NCI-H748 treated with DMSO at 0.1 percent for 48 hours (cell line): ENCODE results near the gene SMCO1.
"Not testable (repeated sequence)": the region's sequence is repeated elsewhere in the genome, so short reads cannot be mapped to it uniquely, and the experiment has no call there.

Experiments
- DNase-seq: peaks from one replicate; lab custom pipeline; 2025; lab: John Stamatoyannopoulos, UW

The SMCO1 gene

DNA sequence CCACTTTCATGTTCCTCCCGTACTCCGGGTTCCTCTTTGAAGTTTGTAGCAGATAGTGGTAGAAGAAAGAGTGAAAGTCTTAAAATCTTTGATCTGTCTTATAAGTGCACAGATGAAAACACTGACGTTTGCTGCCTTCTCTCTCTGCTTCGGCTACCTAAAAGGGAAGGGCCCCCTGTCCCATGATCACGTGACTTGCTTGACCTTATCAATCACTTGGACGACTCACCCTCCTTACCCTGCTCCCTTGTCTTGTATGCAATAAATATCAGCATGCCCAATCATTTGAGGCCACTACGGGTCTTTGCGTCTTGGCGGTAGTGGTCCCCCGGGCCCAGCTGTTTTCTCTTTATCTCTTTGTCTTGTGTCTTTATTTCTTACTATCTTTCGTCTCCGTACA, 6.1 kb upstream of the SMCO1 start:
- not testable (repeated sequence) for DNase-seq

DNA sequence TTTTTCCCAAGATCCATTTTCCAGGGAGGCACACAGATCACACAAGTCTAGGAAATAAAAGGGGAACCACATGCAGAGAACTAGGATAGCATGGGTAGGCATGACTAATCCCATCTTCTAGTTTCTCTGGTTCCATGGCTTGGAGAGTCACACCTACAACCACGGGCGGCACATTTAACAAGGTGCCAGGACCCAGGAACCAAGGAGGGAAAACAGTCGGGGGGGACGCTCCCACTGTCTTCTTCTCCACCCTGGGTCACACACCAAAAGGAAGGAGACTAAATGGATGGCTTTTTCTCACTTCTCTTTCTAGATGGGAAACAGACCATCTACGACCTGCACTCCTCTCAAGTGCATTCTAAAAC, 4.6 kb upstream of the SMCO1 start:
- no peak for DNase-seq

GRCh38 chr3:196518966-196519717, 4.0 kb upstream of the SMCO1 start:
- no peak for DNase-seq

- DNase-seq: no peak
These were observed 2.8 kb upstream of the SMCO1 start for GRCh38 chr3:196517919-196518318.

DNA sequence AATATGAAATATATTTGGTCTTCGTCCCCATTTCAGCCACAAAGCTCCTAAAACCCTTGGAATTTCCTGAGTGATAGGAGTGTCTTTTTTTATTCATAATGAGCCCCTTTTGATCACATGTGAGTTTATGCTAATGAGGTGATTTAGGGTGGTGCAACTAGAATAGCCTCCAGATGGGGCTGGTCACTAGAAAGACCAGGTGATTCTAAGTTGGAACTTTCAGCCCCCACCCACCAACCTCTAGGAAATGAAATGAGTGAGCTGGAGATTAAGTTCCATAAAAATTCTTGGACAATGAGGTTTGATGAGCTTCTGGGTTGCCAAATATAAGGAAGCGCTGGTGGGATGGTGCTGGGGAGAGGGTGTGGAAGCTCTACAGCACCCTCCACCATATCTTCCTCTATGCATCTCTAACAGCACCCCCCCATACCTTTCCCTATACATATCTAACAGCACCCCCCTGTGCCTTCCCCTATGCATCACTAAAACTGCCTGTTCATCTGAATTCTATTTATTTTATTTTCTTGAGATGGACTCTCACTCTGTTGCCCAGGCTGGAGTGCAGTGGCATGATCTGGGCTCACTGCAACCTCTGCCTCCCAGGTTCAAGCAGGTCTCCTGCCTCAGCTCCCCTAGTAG, 2.1 kb upstream of the SMCO1 start:
- DNase-seq: no peak

GRCh38 chr3:196514350-196514716, 813 bp downstream of the SMCO1 start:
- DNase-seq: no peak

DNA sequence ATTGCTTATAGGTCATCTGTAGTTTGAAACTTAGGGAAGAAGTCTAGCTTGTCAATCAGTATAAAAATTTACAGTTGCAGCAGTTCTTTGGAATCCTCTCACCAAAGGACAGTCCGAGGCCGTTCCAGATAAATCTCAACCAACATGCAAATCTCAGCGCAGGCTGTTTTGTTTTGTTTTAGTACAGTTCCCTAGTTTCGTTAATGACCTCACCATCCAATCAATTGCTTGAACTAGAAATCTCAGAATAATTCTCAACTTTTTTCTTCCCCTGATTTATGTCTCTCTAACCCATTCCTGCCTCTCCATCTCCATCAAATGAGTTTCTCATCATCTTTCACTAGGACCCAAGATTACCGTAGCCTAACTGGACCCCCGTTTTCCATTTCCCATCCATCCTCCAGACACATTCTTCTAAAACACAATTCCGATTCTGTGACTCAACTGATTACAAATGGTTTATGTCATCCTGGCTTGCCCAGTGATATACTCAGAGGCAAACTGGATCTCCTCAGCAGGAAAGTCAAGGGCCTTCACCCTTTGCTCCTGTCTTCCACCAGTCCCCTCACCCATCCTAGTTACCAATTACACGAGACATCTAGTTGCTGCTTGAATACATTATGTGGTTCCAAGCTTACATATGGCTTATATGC, 1.3 kb downstream of the SMCO1 start:
- no peak for DNase-seq

GRCh38 chr3:196511646-196512425, 3.3 kb downstream of the SMCO1 start:
- DNase-seq: not testable (repeated sequence)

- DNase-seq: not testable (repeated sequence)
These were observed 4.0 kb downstream of the SMCO1 start for GRCh38 chr3:196511108-196511507.

GRCh38 chr3:196506687-196507086, 8.5 kb downstream of the SMCO1 start:
- DNase-seq: no peak

DNA sequence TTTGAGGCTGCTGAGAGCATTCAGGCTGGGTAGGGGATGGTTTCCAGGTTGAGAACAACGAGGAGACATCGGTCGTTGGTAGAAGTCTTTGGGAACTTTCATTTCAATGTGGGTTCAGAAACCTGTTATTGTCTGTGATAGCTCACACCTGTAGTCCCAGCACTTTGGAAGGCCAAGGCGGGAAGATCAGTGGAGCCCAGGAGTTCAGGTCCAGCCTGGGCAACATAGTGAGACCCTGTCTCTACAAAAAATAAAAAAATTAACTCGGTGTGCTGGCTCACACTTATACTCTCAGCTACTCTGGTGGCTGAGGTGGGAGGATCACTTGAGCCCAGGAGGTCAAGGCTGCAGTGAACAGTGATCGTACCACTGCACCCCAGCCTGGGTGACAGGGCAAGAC, 10.6 kb downstream of the SMCO1 start:
- no peak for DNase-seq

- DNase-seq: not testable (repeated sequence)
These were observed 11.1 kb downstream of the SMCO1 start for GRCh38 chr3:196504077-196504398.

DNA sequence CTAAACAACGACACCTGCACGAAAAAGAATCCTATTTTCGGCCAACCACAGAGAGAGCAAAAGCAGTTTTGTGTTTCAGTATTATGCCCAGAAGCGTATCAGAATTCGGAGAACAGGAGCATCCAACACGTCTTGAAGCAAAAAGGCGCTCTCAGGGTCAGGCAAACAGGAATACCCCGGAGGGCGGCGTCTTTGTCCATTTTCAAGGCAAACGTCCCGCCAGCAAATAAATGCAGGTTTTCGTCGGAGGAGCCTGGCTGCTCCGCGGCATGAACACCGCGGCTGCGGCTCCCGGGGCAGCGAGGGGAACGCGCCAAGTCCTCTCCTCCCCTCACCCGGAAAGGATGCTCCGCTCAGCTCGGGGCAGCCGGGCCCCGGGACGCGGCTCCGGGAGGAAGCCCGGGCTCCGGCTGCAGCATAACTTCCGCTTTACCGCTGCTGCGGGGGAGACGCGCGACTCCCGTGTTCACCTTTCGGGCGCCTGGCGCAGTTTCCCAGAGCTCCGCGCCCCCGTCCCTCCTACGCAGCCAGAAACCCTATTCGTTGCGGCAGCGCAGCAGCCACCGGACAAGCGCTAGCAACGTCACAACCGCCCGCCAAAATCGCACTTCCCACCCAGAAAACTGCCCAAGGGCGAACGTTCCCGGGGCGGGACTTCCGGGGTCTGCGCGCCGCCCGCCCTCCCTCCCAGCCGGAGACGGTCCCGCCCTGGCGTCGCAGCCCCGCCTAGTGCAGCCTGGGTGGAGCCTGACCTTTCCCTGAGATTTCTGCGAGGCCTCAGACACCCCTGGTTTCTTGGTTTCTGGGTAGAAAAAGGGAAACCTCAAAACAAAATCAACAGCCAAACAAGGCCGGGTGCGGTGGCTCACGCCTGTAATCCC, 11.7 kb downstream of the SMCO1 start, which contains the start of gene RNF168:
TSS of gene RNF168 (minus strand) at position 573 of the 881 bp plus-strand sequence. CDS start 595 bp downstream, outside the sequence.
- peak; percentile 74 for DNase-seq

GRCh38 chr3:196502775-196503195, 12.4 kb downstream of the SMCO1 start:
- no peak for DNase-seq

GRCh38 chr3:196501316-196502044, 13.7 kb downstream of the SMCO1 start:
- no peak for DNase-seq

GRCh38 chr3:196499807-196500524, 15.2 kb downstream of the SMCO1 start:
- DNase-seq: no peak

GRCh38 chr3:196499061-196499460, 16.1 kb downstream of the SMCO1 start:
- no peak for DNase-seq

GRCh38 chr3:196498297-196498696, 16.8 kb downstream of the SMCO1 start:
- DNase-seq: no peak

DNA sequence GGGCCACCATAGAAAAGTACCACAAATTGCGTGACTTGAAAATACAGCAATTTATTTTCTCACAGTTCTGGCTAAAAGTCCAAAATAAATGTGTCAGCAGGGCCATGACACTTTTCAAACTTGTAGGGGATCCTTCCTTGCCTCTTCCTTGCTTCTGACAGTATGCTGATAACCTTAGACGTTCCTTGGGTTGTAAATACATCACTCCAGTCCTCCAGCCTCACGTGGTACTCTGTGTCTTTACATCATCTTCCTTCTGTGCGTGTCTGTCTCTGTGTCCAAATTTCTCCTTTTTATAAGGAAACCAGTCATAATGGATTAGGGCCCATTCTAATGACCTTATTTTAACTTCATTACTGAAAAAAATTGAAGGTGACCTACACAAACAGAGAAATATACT, 19.0 kb downstream of the SMCO1 start:
- no peak for DNase-seq

DNA sequence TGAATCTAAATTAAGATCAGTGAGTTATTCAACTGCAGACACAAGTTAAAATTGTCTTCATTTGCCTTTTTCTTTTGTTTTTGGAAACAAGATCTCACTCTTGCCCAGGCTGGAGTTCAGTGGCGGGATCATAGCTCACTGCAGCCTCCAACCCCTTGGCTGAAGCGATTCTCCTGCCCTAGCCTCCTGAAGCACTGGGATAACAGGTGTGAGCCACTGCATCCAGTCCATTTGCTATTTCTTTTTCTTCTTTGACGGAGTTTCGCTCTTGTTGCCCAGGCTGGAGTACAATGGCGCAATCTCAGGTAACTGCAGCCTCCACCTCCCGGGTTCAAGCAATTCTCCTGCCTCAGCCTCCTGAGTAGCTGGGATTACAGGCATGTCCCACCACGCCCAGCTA, 21.9 kb downstream of the SMCO1 start:
- DNase-seq: no peak
